Activated CD8-positive, alpha-beta memory T cell treated with anti-CD3 and anti-CD28 coated beads, Interleukin-2, amount 50 U/mL, for 4 hours (primary cell): ENCODE data around the gene SPACA7.

ENCODE experiments used
- DNase-seq: peaks from one replicate; pipeline ENCODE4 v3.0.0-alpha.2; 2020

Gene SPACA7

DNA sequence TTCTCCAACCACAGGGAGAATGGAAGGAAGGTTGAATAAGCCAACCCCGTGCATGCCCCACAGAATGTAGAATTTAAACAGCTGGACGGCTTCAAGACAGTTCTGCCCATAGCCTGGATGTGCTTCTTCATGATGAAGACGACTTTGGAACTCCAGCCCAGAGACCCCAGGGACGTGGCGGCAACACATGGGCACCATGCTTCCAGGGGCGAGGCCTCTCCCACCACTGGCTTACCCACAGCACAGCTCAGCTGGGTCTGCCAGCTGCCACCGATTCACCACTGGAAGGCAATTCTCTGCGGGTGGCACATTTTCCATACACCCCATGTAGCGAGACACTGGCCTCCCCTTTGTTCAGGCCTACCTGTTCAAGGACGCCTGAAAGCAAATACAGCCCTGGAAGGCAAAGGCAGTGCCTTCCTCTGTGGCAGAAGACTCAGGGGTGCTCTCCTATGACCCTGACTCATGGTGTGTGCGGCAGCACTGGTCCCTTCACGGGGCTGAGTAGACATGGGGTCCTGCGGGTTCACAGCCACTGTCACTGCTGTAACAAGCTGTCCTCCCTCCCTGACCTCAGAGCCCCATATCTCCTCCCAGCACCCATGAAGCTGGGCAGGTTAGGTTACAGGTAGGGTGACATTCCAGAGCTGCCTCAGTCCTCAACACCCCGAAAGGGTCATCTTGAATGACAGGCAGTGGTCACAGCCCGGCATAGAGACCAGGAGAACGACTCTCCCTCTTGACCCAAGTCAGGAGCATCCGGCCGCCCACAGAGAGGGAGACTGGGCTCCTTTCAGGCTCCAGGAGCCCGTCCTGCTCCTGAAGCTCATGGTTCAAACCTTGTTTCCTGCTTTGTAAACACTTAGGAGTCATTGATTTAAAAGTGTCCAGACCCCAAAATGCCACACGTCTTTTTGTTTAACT lies 72.7 kb downstream of the SPACA7 start:
- DNase-seq = no peak

DNA sequence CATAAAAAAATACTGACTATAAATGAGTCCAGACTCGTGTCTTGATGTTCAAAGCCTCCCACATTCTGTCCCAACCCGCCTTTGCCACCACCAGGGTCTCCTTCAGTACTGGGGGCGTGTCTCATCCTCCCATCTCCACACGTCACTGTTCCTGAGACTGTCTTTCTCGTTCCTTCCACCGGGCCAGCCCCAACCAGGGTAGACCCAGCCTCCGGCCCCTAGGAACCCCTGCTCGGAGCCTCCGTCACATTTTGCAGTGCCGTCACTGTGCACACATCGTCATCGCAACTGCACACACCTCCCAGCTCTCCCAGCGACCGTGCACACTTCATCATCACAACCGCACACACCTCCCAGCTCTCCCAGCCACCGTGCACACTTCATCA lies 73.4 kb downstream of the SPACA7 start:
- DNase-seq = no peak

DNA sequence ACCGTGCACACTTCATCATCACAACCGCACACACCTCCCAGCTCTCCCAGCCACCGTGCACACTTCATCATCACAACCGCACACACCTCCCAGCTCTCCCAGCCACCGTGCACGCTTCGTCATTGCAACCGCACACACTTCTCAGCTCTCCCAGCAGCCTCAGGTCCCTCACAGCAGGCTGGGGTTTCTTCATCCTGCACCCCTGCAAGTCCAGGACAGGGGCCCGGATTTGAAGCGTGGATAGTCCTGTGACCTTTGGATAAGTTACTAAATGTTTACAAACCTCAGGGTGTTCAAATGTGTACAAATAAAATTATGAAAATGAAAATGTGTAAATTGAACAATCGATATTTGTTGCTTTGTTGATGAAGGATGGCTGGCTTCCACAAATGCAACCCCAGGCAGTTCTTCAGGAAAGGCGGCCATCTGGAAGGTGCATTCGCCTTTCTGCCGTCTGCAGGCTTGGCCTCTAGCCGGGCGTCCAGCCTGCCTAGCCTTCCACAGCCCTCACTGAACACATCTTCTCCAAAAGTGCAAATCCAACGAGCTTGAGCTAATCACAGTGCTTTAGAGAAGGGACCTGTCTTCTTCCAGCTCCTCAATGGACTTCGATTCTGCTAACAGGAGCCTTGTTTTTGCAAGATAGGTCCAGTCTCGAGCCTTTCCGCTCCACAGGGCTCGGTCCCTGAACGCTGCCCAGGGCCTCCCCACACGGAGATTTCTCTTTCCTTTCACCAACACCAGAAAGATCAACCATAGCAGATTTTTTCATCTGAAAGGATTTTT lies 74.2 kb downstream of the SPACA7 start:
- DNase-seq = no peak

DNA sequence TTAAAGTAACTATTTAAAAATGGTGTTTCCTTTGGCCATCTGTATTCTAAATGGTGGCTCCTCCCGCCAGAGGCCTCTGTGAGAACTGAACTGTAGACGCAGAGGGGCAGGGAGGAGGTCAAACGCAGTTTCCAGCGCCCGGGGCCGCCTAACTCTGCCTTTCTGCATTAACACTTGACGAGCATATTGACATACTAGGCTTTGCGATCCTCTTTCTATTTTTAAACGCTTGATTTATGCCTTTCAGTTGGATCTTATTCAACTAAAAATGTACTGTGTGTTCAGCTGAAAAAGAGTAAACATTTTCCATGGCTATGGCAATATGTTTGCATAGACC lies 74.7 kb downstream of the SPACA7 start:
- DNase-seq = no peak

DNA sequence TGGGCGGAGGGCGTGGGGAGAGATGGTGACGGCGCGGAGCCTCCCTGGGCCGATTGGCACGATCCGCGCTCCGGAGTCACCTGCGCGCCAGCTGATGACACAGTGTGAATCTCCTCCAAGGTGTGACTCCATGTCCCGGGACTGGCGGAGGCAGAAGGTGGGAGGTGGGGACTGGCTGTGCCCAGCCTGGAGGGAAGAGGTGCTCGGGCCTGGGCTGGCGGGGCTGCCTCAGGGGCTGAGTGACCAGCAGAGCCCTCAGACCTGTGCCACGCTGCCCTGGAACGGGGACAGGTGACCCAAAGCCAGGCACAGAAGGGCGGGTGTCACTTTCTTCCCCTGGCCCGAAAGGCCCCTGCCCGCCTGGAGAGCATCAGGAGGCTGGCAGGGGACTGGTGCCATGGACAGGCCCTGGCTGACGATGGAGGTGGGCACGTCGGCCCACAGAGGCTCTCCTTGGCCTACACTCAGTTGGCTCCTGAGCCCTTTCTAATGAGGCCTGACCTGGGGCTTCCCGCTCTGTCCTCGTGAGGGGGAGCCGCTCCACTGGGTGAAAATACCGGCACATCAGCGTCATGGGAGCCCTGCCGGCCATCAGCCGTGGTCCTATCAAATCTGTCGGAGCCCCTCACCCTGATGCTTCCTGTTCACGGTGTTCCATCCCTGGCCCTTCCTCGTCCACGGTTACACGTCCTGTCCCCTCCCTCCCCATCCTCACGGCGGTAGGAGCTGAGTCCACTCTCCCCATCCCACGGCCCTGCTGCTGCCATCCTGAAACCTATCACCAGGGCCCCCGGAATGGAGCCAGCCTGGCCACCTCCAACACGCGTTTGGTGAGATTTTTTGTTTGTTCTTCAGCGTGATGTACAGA lies 75.6 kb downstream of the SPACA7 start:
- DNase-seq = no peak

DNA sequence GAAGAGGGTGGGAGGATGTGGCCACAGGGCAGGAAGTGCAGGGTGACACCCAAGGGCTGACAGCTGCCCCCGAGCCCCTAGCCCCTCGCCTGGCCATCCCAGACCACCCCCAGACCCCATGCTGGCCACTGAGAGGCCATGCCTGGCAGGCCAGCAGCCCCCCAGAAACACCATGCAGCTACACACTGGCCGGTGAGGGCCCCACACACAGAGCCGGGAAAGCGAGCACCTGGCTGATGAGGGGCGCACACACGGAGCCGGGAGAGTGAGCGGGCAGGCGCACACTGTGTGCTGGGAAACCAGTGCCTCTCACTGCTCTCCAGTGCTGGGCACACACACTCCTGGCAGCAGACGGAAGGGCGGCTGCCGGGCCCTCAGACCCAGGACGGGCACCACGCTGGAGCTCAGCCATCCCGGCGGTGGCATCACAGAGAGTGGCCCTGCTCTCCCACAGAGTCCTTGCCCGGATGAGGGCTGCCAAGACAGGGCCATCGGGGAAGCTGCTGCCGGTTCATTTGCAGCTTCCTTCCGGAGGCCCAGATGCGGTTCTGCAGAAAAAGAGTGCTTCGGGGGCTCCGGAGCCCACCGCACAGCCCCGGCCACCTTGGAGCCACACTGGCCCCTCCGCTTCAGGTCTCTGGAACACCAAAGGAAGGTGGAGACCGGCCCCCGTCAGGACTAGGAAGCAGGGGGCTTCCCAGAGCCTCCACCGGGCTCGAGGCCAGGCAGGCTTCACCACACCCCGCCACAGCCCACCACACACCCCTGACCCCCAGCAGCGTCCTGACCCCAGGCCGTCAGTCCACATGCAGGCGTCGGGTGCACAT lies 76.4 kb downstream of the SPACA7 start:
- DNase-seq = no peak

DNA sequence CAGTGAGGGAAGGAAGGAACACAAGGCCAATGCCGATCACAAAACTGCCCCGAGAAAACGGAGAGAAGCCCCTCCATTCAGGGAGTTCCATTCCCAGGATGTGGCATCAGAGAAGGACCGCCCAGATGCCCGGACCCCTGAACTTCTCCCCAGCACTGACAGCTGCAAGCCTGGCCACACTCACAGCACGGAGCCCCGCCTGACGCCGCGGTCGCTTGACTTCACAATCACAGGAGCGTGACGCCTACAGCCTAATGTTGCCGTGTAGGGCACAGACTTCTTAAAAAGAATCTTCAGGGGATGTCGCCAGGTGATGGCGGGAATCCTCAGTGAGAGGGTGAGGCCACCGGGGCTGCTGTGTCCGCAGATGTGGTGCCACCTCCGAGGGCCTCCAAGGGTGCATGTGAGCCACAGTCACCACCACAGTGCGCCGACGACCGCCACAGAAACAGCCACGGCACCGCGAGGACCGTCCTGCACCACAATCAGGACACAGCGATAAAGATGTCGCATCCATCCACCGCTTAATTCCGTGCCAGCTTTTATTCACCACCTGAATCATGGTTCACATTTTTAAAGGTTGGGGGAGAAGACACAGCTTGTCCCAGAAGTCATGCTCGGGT lies 77.2 kb downstream of the SPACA7 start:
- DNase-seq = no peak

DNA sequence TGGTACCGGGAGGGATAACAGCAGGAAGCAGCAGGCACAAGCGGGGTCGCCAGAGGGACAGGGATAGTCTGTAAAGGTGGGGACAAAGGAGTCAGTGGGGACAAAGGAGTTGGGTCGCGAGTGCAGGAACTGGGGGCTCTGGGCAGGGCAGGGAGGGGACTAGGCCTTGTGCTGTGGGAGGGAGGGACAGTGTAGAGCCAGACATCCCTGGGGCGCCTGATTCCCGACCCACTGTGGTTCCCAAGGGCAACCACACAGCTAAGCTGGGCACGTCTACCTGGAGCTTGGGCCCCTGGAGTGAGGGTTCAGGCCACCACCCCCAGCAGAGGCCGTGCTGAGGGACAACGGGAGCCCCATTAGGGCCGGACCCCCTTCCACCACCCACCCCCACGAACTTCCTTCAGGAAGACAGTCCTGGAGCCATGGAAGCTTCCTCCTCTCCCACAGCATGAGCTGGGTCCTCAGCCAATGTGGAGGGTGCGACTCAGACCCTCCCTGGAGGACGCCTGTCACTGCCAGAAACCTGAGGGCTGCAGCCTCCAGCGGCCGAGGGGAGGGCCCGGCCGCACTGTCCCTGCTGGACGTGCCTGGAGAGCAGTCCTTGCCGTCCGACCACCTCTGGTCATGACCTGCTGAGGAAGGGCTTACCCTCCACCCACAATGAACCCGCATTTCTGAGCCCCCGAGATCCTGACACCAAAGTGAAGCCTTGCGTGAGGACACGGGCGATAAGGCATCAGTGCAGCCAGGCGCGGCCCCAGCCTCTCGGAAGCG lies 77.9 kb downstream of the SPACA7 start:
- DNase-seq = no peak

DNA sequence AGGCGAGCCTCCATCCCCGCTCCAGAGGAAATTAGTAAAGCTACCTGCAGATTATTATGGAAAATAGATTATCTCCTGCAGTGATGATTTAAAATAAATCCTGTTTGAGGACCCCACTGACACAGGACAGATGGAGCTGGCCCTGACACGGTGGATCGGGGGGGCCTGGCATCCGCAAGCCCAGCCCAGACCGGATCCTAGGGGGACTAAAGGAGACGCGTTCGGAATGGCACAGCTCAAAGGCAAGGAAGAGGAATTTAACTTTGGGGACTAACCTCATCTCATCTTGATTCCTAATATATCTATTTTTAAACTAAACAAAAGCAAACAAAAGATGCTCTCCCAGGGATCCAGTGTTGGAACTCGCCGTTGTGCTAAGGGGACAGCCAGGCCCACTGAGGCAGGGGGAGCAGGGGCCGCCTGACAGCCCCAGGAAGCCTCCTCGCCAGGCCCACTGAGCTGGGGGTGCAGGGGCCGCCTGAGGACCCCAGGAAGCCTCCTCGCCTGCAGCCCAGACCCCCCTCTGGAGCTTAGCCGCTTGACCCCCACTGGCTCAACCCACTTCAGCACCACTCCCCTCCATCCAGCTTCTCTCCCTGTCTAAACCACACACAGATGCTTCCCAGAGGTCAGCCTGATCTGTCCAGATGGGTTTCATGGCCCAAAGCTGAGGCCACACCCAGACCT lies 78.6 kb downstream of the SPACA7 start:
- no peak for DNase-seq

DNA sequence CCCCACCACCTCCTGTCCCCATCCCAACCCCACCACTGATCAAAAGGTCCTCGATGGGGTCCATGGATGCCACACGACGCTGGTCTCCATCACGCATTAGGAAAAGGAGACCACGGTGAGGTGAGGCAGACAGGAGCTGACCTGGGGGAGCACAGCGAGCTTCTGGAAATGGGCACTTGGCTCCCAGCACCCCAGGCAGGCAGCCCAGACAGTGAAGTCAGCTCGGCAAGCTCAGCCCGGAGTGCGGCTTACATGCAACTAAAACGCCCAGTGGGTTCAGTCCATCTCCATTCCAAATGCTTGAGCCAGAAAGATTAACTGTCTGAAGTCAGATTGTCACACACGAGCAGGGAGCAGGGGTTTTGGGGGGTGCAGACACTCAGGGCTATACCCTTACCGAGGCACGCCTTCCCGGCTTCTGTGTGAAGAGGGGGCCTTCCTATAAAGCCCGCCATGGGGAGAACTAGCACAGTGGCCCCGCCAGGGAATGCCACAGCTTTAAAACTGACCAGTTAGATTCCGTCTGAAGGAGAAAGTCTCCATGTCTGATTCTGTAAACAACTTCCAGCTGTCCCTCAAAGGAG lies 79.4 kb downstream of the SPACA7 start:
- no peak for DNase-seq

DNA sequence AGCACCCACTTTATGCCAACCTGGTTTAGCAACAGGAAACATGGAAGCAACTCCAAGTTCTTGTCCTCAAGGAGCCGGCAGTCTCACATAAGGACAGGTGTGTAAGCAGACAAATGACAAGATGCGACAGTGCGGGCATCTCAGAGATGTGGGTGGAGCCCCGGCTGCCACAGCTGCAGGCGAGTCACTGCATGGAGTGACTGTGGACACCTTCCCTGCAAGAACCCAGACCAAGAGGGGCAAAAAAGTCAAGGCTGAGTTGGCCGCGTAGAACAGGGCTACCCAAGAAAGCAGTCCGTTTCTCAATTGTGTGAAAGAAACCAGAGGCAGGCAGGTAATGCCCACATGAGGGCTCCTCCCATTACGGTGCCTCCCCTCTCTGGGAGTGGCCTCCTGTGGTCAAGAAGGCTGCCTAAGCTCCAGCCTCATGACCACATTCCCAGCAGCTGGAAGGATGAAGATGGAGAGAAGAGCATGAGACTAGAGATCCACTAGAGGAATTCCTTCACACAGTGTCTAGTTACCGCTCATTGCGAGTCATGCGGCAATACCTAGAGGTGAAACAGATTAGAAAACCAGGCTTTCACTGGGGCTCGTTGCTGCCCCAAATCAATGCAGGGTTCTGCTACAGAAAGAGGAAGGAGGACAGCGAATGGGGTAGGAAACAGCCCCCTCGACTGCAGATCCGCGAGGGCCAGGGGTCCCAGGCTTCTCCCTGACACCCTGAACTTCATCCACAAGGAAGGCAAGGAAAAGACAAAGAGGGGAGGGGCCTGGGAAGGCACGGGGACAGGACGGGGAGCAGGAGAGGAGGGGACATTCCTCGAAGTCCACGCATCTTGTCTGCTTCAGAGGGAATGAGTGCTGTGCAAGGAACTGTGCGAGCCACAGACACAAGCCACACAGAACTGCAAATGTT lies 80.2 kb downstream of the SPACA7 start:
- no peak for DNase-seq

DNA sequence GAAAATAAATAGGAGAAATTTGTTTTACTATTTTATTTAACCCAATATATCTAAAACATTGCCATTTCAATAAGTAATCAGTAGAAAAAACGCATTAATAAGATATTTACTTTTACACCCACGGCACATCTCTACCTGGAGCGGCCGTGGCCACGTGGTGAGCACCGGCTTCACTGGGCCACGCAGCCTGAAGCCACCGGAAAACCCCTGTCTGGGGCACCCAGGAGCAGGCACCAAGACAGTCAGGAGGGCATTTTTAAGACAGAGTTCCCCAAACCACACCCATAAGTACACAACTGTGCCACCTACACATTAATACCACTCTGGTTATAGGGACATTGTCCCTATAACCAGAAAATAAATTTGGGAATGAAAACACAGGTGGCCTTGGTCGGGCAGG lies 80.9 kb downstream of the SPACA7 start:
- DNase-seq = no peak

DNA sequence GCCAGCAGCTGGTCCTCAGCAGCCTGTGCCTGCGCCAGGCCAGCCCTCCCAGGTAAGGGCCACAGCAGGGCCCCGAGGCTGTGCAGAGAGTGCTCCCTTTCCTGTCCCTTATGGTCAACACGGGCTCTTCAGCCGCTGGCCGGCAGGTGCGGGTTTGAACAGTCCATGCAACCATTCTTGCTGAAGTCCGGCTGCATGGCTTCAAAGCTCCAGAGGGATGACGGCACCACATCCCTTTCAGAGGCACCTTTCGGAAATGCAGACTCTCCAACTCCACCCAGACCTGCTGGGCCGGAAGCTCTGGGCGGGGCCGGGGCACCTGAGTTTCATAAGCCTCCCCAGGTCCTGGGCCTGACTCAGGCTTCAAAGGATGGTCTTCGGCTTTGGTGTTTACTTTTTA lies 81.3 kb downstream of the SPACA7 start:
- DNase-seq = no peak

DNA sequence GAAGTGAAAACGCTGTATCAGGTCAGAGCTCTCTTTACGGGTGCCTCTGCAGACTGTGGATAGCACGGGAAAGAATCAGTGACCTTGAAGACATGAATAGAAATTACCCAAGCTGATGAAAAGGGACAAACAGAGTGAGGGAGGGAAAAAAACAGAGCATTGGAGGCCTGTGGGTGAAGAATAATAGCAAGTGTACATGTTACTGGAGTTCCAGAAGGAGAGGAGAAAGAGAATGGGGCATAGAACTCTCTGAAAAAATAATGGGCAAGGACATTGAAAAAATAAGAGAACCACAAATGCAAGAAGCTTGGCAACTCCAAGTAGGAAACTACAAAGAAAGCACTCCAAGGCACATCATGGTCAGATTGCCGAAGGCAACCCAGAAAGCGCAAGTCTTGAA lies 86.3 kb downstream of the SPACA7 start:
- DNase-seq = no peak

DNA sequence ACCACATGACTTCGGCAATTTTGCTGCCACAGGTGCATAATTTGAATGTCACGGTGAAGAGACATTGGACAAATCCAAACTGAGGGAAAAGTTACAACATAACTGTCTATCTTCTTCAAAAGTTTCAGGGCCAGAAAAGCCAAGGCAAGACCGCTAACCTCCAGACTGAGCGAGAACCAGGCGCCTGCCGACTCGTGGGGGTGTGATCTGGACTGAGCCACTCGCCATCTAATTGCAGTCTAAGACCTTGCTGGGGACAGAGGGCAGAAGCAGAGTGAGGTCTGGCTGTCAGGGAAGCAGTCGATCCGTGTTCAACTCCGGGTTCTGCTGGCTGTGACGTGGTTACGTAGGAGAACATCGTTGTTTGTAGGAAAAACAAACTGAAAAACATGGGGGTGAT lies 88.6 kb downstream of the SPACA7 start:
- DNase-seq = no peak

DNA sequence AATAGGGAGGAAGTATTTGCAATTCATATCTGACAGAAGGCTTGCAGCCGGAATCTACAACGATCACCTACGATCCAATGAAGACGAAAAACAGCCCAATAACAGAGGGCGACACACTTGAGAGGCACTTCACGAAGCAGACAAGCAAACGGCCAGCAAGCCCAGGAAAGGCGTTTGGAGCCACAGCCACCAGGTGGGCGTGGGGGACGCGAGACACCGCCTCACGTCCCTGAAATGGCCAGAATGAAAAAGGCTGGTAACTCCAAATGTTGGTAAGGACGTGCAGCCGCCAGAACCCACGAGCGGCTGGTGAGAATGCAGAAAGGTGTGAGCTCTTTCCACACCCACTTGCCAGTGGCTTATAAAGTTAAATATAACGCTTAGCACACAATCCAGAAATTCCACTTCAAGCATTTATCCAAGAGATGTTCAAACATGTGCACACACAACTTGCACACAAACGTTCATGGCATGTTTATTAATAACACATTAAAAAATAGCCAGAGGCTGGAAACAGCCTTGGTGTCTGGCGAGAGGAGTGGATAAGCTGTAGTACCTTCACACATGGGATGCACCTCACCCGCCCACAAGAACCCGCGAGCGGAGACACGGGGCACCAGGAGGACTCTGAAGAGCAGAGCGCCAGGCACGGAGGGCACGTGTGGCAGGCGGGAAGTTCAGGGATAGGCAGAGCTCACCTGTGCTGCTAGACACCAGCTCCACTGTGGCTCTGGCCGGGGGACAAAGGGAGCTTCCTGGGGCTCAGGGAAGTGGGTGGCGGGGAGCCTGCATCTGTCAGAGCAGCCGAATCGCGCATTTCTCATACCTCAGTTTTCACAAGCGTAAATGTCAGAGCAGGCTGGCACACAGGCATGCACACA lies 89.3 kb downstream of the SPACA7 start:
- no peak for DNase-seq

DNA sequence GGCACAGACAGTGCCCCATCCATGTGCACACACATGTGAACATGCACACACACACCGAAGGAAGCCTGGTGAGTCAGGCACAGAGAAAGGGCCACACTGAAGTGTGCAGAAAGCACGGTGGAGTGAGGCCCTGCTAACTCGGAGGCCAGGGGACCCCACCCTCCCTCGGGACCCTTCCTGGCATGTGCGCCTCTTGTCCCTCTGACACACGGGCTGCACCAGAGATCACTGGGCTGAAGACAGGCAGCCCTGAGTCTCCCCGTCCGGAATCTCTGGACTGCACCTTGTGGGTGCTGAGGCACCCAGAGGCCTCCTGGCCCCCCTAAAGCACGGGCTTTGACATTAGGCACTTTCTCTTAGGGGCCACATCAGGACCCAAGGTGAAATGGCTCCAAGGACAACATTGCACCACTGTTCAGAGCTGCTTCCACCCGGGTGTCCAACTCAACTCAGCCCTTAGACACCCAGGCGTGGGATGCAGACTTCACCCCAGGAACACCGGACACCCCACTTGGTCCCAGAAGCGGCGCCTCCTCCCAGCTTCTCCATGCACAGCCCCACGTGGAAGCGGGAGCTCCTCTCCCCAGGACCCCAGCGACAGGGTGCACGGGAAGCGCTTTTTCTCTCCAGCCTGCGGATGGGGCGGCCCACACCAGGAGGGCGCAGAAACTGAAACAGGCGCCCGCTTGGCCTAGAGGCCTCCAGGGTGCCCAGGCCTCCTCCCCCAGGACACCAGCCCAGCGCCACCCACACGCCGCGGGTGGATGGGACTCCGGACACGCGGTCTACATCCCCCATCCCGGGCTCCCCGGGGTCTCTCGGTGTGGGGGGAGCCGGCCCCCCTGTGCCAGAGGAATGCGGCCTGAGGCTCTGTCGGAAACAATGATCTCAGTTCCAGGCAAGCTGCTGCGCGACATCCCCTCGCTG lies 90.2 kb downstream of the SPACA7 start:
- no peak for DNase-seq
